Neural cell (in vitro differentiated cells): Measurements from ENCODE around the gene TRIM40. TPM values are rescaled to one million over a fixed set of nuclear protein-coding genes. Genes with fewer than 3 reads are reported as not detected.

Experiments used
- H2AFZ ChIP-seq: fragments of 200-600, 300-800 bp; sonication (generic), shearing (Covaris generic); 2 replicates; pipeline ENCODE4 v1.6.0; 2014; ENCODE audit warnings: low read depth, mild to moderate bottlenecking, antibody characterized with exemption, low read length, moderate library complexity
- H3F3A ChIP-seq: fragments of 200-600 bp; shearing (Covaris generic); 2 replicates; pipeline ENCODE4 v1.6.1; 2016; ENCODE audit warnings: mild to moderate bottlenecking, moderate library complexity, mixed read lengths, antibody characterized with exemption, low read length; ENCODE audit not compliant: insufficient read depth, poor library complexity, severe bottlenecking
- H3K27ac ChIP-seq: fragments of 200-600, 300-800 bp; sonication (generic), shearing (Covaris generic); 2 replicates; pipeline ENCODE4 v1.5.1; 2014; ENCODE audit warnings: mild to moderate bottlenecking, low read length, moderate library complexity
- H3K27me3 ChIP-seq: fragments of 300-800, 200-600 bp; sonication (generic), shearing (Covaris generic); 2 replicates; pipeline ENCODE4 v1.6.0; 2014; ENCODE audit warnings: mild to moderate bottlenecking, low read depth, low read length, moderate library complexity; ENCODE audit not compliant: insufficient read depth
- H3K36me3 ChIP-seq: fragments of 300-800, 200-600 bp; sonication (generic), shearing (Covaris generic); 2 replicates; pipeline ENCODE4 v1.5.1; 2014; ENCODE audit warnings: mild to moderate bottlenecking, antibody characterized with exemption, low read length, moderate library complexity; ENCODE audit not compliant: insufficient read depth
- H3K4me2 ChIP-seq: fragments of 300-800, 200-600 bp; sonication (generic), shearing (Covaris generic); 2 replicates; pipeline ENCODE4 v1.6.0; 2014; ENCODE audit warnings: mild to moderate bottlenecking, low read length
- H3K4me3 ChIP-seq: fragments of 300-800, 200-600 bp; sonication (generic), shearing (Covaris generic); 2 replicates; pipeline ENCODE4 v1.5.1; 2014; ENCODE audit warnings: mild to moderate bottlenecking, low read length, moderate library complexity
- H3K79me2 ChIP-seq: fragments of 200-600 bp; shearing (Covaris generic); replicated peaks from 2 replicates; pipeline ENCODE4 v1.6.0; 2014; ENCODE audit warnings: mild to moderate bottlenecking, low read length, moderate library complexity; ENCODE audit not compliant: insufficient read depth
- H3K9ac ChIP-seq: fragments of 300-800, 200-600 bp; sonication (generic), shearing (Covaris generic); 2 replicates; pipeline ENCODE4 v1.6.1; 2016; ENCODE audit warnings: mild to moderate bottlenecking, low read length, mixed read lengths
- H3K9me2 ChIP-seq: fragments of 200-600 bp; shearing (Covaris generic); 2 replicates; pipeline ENCODE4 v1.6.1; 2016; ENCODE audit warnings: mild to moderate bottlenecking, low read length, mixed read lengths; ENCODE audit not compliant: insufficient read depth
- H3K9me3 ChIP-seq: fragments of 200-600, 300-800 bp; sonication (generic), shearing (Covaris generic); 2 replicates; pipeline ENCODE4 v1.6.1; 2016; ENCODE audit warnings: mild to moderate bottlenecking, mixed run types, low read length, moderate library complexity, mixed read lengths
- H4K20me1 ChIP-seq: fragments of 200-600 bp; shearing (Covaris generic); 2 replicates; pipeline ENCODE4 v1.6.1; 2016; ENCODE audit warnings: mild to moderate bottlenecking, mixed run types; ENCODE audit not compliant: insufficient read depth
- CTCF ChIP-seq: fragments of 450-650 bp; IDR thresholded peaks from 2 replicates; pipeline ENCODE4 v1.5.1; 2014; ENCODE audit warnings: antibody characterized with exemption, mild to moderate bottlenecking, moderate library complexity; ENCODE audit not compliant: poor library complexity, severe bottlenecking
- EP300 ChIP-seq: fragments of 450-650 bp; conservative IDR thresholded peaks from 2 replicates; pipeline ENCODE4 v1.6.1; 2014; ENCODE audit warnings: antibody characterized with exemption, mild to moderate bottlenecking, moderate library complexity; ENCODE audit not compliant: poor library complexity, severe bottlenecking
- EZH2 ChIP-seq: fragments of 200-600, 300-800 bp; shearing (Covaris generic), sonication (generic); IDR thresholded peaks from 2 replicates; pipeline ENCODE4 v1.6.1; 2014; ENCODE audit warnings: antibody characterized with exemption, low read length, borderline replicate concordance, mild to moderate bottlenecking; ENCODE audit not compliant: insufficient read depth, poor library complexity, severe bottlenecking
- MXI1 ChIP-seq: fragments of 450-650 bp; conservative IDR thresholded peaks from 2 replicates; pipeline ENCODE4 v1.6.1; 2014; ENCODE audit warnings: antibody characterized with exemption, mild to moderate bottlenecking; ENCODE audit not compliant: poor library complexity, severe bottlenecking
- POLR2AphosphoS5 ChIP-seq: IDR thresholded peaks from 2 replicates; pipeline ENCODE4 v1.6.1; 2012
- RAD21 ChIP-seq: fragments of 450-650 bp; conservative IDR thresholded peaks from 2 replicates; pipeline ENCODE4 v1.6.1; 2014; ENCODE audit warnings: antibody characterized with exemption, mild to moderate bottlenecking, moderate library complexity
- REST ChIP-seq: IDR thresholded peaks from 2 replicates; pipeline ENCODE4 v1.6.1; 2012; ENCODE audit warnings: borderline replicate concordance
- SMC3 ChIP-seq: fragments of 450-650 bp; conservative IDR thresholded peaks from 2 replicates; pipeline ENCODE4 v1.6.1; 2014; ENCODE audit warnings: antibody characterized with exemption, mild to moderate bottlenecking, moderate library complexity; ENCODE audit not compliant: poor library complexity
- TAF1 ChIP-seq: IDR thresholded peaks from 2 replicates; pipeline ENCODE4 v1.6.1; 2012; ENCODE audit warnings: low read depth
- polyA plus RNA-seq: library from polyadenylated mRNA; depleted of rRNA; stranded (reverse); fragments of >200 nt; gene quantifications from 2 replicates; pipeline ENCODE4 v1.2.3, GENCODE V29; 2014

Gene TRIM40
- polyA plus RNA-seq, 1 donor from 2014 or later = not detected

DNA sequence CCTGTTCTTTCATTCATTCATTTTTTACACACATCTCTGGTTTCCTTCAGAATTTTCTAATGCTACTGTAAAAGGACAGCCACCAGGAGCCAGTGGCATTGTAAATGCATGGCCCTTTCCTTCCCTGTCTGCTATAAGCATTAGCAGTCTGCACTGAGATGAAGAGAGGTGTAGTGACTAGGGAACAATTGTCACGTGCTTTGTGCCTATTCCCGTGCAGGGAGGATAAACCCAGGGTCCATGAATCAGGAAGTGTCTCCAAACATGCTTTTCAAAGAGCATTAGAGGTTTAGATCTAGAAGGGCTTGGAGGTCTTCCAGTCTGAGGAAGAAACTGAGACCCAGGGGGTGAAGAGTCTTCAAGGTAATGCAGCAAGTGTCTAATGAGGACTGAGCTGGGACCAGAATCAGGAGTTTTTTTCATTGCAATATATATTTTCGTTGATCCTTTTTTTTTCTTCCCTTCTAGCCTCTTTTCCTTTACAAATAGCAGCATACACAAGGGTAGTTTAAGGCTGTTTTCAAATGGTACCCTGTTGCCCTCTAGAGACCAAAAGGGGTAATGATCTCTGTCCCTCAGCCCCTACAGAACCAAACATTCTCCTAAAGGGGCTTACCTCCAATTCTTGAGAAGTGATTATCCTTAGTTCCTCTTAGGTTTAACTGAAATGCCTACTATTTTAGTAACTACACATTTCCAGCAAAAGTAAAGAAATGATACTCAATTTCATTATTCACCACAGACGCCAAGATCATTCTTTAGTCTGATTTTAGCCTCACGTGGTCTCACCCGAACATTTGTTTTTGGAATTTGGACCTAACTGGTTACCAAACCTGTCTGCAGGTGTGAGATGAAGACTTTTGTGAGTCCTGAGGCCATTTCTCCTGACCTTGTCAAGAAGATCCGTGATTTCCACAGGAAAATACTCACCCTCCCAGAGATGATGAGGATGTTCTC is 34.0 kb downstream of the TRIM40 start:
- Histone ChIP-seq H3K9ac (no peak overlapping the region), H3K36me3 (no peaks in the 10 kb centered on the region), H3K27ac (no peak overlapping the region), H3K9me2 (no peaks in the 10 kb centered on the region), H3K79me2 (no peaks in the 10 kb centered on the region), H3K4me2 (no peak overlapping the region), H2AFZ (no peak overlapping the region), H3F3A (no peaks in the 10 kb centered on the region), H3K9me3 (no peaks in the 10 kb centered on the region), H4K20me1 (no peaks in the 10 kb centered on the region), H3K4me3 (no peak overlapping the region), H3K27me3 (peaks cover 32% of the 10 kb centered on the region)
- TF ChIP-seq TAF1 = no peak
- TF ChIP-seq RAD21 = peak; percentile 74
- TF ChIP-seq CTCF = peak; percentile 74
- TF ChIP-seq MXI1 = no peak
- TF ChIP-seq SMC3 = peak; percentile 65
- TF ChIP-seq REST = no peak
- no peak for TF ChIP-seq EP300

GRCh38 chr6:30171677-30172471 is 35.9 kb downstream of the TRIM40 start:
- H3F3A ChIP-seq = no peaks in the 10 kb centered on the region
- no peaks in the 10 kb centered on the region for H3K36me3 ChIP-seq
- H3K79me2 ChIP-seq = no peaks in the 10 kb centered on the region
- no peak for TF ChIP-seq CTCF
- TF ChIP-seq RAD21 = no peak
- no peak for TF ChIP-seq EP300
- no peak for TF ChIP-seq SMC3
- no peak for TF ChIP-seq EZH2
- TF ChIP-seq POLR2AphosphoS5 = no peak
- no peak overlapping the region for H3K9ac ChIP-seq
- no peak overlapping the region for H2AFZ ChIP-seq
- H3K4me3 ChIP-seq = peak overlapping the region; percentile 34
- no peaks in the 10 kb centered on the region for H4K20me1 ChIP-seq
- peaks cover 32% of the 10 kb centered on the region for H3K27me3 ChIP-seq
- H3K4me2 ChIP-seq = no peak overlapping the region
- H3K27ac ChIP-seq = no peak overlapping the region
- no peaks in the 10 kb centered on the region for H3K9me3 ChIP-seq
- no peaks in the 10 kb centered on the region for H3K9me2 ChIP-seq
